KMS-11 (cell line): ENCODE data around the gene TEX2.

ENCODE experiments used
- H2AFZ ChIP-seq: fragments of 200-600 bp; sonication (generic); 2 replicates; pipeline ENCODE4 v1.6.1; 2016; ENCODE audit warnings: antibody characterized with exemption, mixed run types, low read depth
- H3K27ac ChIP-seq: fragments of 200-600 bp; sonication (generic); 2 replicates; pipeline ENCODE4 v1.6.1; 2016; ENCODE audit warnings: mild to moderate bottlenecking, mixed run types
- H3K27me3 ChIP-seq: fragments of 200-600 bp; sonication (generic); 2 replicates; pipeline ENCODE4 v1.6.1; 2017; ENCODE audit warnings: mild to moderate bottlenecking, low read depth, mixed run types, moderate library complexity; ENCODE audit not compliant: insufficient read depth
- H3K36me3 ChIP-seq: fragments of 200-600 bp; sonication (generic); 2 replicates; pipeline ENCODE4 v1.6.1; 2017; ENCODE audit warnings: mild to moderate bottlenecking, mixed run types; ENCODE audit not compliant: insufficient read depth
- H3K4me1 ChIP-seq: fragments of 200-600 bp; sonication (generic); 2 replicates; pipeline ENCODE4 v1.6.1; 2016; ENCODE audit warnings: mild to moderate bottlenecking, low read depth, mixed run types; ENCODE audit not compliant: poor library complexity, severe bottlenecking
- H3K4me2 ChIP-seq: fragments of 200-600 bp; sonication (generic); 2 replicates; pipeline ENCODE4 v1.7.0; 2016; ENCODE audit warnings: mild to moderate bottlenecking, mixed run types
- H3K4me3 ChIP-seq: fragments of 200-600 bp; sonication (generic); IDR thresholded peaks from 2 replicates; pipeline ENCODE4 v1.6.1; 2017; ENCODE audit warnings: low read depth, low read length, mixed read lengths; ENCODE audit not compliant: insufficient read depth
- H3K79me2 ChIP-seq: fragments of 200-600 bp; sonication (generic); 2 replicates; pipeline ENCODE4 v1.6.1; 2016; ENCODE audit warnings: low read depth, mixed run types; ENCODE audit not compliant: insufficient read depth
- H3K9ac ChIP-seq: fragments of 200-600 bp; sonication (generic); 2 replicates; pipeline ENCODE4 v1.6.1; 2016; ENCODE audit warnings: mild to moderate bottlenecking, mixed run types
- H4K20me1 ChIP-seq: fragments of 200-600 bp; sonication (generic); 2 replicates; pipeline ENCODE4 v1.6.1; 2016; ENCODE audit warnings: mild to moderate bottlenecking, mixed run types; ENCODE audit not compliant: insufficient read depth
- TF ChIP-seq, protein P1 (sequence below): fragments of 200-600 bp; sonication (generic); conservative IDR thresholded peaks from 2 replicates; pipeline ENCODE4 v1.6.1; 2017; ENCODE audit warnings: low read depth, mild to moderate bottlenecking, antibody characterized with exemption, low read length, moderate library complexity, mixed read lengths

The TEX2 gene

DNA sequence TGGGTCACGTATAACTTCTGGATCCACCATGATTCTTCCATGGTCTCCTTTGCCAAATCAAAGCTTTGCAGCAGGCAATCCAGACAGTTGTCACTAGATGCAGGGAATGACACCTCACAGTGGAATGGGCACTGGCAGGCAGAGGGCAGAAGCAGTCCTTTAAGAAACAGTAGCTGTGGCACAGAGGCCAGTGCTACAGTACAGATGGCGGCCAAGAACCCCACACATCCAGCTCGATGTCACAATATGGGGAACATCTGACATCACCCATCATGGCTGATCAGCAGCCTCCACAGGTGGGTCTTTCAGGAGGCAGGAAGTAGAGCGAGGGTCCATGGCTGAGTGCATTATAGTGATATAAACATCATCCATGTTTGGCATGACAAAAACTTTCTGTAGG is 114.4 kb downstream of the TEX2 start:
- Histone ChIP-seq H3K27ac (peak overlapping the region; percentile 32; the same call in 1 of the 2 replicates), H3K4me3 (no peak overlapping the region), H3K27me3 (no peaks in the 10 kb centered on the region), H3K4me2 (no peak overlapping the region), H3K9ac (no peak overlapping the region), H2AFZ (no peak overlapping the region), H3K4me1 (peaks cover 11% of the 10 kb centered on the region), H3K79me2 (peaks cover 13% of the 10 kb centered on the region), H4K20me1 (no peaks in the 10 kb centered on the region), H3K36me3 (peaks cover 7% of the 10 kb centered on the region)
- TF ChIP-seq, protein P1, sequence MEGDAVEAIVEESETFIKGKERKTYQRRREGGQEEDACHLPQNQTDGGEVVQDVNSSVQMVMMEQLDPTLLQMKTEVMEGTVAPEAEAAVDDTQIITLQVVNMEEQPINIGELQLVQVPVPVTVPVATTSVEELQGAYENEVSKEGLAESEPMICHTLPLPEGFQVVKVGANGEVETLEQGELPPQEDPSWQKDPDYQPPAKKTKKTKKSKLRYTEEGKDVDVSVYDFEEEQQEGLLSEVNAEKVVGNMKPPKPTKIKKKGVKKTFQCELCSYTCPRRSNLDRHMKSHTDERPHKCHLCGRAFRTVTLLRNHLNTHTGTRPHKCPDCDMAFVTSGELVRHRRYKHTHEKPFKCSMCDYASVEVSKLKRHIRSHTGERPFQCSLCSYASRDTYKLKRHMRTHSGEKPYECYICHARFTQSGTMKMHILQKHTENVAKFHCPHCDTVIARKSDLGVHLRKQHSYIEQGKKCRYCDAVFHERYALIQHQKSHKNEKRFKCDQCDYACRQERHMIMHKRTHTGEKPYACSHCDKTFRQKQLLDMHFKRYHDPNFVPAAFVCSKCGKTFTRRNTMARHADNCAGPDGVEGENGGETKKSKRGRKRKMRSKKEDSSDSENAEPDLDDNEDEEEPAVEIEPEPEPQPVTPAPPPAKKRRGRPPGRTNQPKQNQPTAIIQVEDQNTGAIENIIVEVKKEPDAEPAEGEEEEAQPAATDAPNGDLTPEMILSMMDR: no peak

DNA sequence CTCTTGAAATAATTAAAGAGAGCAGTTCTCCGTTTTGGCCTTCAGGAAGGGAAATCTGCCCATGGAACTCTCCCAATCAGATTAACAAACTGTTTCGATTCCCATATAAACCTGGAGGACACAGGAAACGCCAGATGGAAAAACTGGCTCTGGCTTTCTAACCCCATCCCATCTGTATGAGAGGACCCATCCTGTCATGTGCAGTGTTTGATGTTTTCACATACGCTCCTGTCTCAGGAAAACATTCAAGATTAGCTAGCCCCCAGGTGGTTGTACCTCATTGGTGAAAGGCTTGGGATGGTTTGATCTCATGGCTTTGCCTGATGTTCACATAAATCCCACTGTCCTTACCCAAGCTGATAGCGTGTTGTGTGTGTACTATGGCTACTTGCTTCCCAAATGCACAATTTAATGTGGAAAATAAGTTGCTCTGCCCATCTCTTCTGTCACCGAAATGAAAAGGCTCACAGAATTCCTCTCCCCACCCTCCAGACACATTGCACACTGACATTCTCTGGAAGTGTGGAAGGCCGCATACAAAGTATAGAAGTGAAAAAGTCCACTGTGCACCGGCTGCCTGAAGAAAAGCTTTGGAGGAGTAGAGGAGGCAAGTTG is 114.9 kb downstream of the TEX2 start:
- H3K4me1 ChIP-seq: peaks cover 11% of the 10 kb centered on the region
- H3K36me3 ChIP-seq: peaks cover 7% of the 10 kb centered on the region
- no peak overlapping the region for H3K4me3 ChIP-seq
- TF ChIP-seq, protein P1: no peak
- H4K20me1 ChIP-seq: no peaks in the 10 kb centered on the region
- H3K27me3 ChIP-seq: no peaks in the 10 kb centered on the region
- H3K4me2 ChIP-seq: no peak overlapping the region
- H3K27ac ChIP-seq: peak overlapping the region; percentile 32; the same call in 1 of the 2 replicates
- no peak overlapping the region for H3K9ac ChIP-seq
- H3K79me2 ChIP-seq: peaks cover 13% of the 10 kb centered on the region
- no peak overlapping the region for H2AFZ ChIP-seq

DNA sequence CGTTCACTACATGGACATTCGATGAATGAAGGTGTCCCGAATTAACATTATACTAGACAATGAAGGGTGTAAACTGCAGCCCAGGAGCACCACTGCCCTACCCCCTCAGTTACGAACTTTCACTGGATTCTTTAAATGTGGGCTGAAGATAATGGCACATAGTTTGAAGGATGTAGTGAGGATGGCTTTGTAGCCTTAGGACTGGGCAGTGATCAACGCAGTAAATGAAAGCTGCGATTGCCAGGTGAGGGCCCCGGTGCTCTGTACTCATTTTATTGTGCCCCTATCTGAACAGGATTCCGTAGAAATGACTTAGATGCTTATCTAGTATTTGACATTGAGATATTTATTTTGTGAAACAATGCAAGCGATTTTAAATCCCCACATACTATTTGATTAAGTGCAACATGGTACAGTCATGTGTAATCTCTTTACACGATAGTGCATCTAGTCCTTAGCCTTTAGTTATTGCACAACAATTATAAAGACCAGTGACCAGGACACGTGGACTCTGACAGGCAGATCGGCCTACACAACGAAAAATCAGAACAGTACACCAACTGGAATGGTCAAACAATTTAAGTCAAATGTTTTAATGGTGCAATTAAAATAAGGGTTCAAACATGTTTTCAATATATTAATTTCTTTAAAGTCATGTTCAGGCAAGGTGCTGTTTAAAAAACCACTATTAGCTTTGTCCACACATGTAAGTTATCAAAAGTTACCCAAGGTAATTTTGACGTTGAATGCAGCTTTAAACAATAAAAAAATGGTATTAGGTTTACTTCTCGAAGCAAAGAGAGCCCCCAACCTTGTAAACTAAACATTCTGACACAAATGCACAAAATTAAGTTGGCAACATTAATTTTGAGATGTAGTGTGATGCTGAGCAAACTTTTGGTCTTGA is 115.7 kb downstream of the TEX2 start:
- H4K20me1 ChIP-seq: no peaks in the 10 kb centered on the region
- TF ChIP-seq, protein P1: no peak
- peaks cover 7% of the 10 kb centered on the region for H3K36me3 ChIP-seq
- peaks cover 11% of the 10 kb centered on the region for H3K4me1 ChIP-seq
- H3K79me2 ChIP-seq: peaks cover 13% of the 10 kb centered on the region
- peak overlapping the region; percentile 47 for H3K4me3 ChIP-seq
- peak overlapping the region; percentile 66 for H3K4me2 ChIP-seq
- peak overlapping the region; percentile 90 for H3K27ac ChIP-seq
- H3K27me3 ChIP-seq: no peaks in the 10 kb centered on the region
- H3K9ac ChIP-seq: peak overlapping the region; percentile 98; the same call in 1 of the 2 replicates
- H2AFZ ChIP-seq: no peak overlapping the region

DNA sequence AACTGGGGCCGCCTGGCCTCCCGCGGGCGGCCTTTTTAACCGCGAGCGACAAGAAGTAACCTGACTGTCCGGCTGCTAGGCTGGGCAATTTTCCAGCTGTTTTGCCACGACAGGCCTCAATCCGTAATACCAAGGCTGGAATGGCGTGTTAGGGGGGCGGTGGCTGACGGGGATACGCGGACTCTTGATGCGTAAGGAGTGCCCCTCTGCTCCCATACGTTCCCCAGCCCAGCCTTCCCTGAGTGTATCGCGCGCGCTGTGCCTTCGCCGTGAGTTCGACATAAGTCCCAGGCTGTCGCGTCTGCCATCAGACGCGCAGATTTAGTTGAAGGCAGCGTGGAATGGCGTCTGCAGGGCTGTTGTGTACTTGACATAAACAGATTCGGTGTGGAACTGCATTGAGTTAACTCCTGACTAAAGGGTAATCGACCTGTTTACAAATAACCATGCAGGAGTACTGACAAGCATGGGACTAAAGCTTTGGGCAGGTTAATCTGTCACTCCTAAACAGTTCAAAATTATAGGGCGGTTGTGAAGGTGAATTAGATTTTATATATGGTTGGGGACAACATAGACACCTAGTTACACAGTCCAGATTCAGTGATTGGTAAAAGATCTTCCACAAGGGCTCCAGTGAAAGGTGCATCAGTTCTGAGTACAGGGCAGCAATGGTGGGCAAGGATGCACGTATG is 116.5 kb downstream of the TEX2 start:
- Histone ChIP-seq H4K20me1 (no peaks in the 10 kb centered on the region), H3K27ac (peak overlapping the region; percentile 90), H3K27me3 (no peaks in the 10 kb centered on the region), H3K4me2 (peak overlapping the region; percentile 66), H3K4me1 (peaks cover 11% of the 10 kb centered on the region), H3K79me2 (peaks cover 13% of the 10 kb centered on the region), H3K4me3 (peak overlapping the region; percentile 47), H2AFZ (no peak overlapping the region; the same call in 1 of the 2 replicates), H3K36me3 (peaks cover 7% of the 10 kb centered on the region), H3K9ac (peak overlapping the region; percentile 98)
- TF ChIP-seq, protein P1: no peak
